K562 (cell line): Measurements from ENCODE around the gene OR52I1.

ENCODE experiments used
- FOS ChIP-seq: IDR thresholded peaks from 3 replicates; pipeline ENCODE4 v1.6.1; 2011; ENCODE audit not compliant: insufficient read length; ENCODE audit errors: extremely low read depth
- GABPA ChIP-seq: fragments of 200-800 bp; sonication (Bioruptor generic); conservative IDR thresholded peaks from 2 replicates; pipeline ENCODE4 v1.6.1; 2016; ENCODE audit warnings: low read depth, missing genetic modification characterization, missing compliant biosample characterization
- KDM1A ChIP-seq, 2 experiments: fragments of 450-650 bp; IDR thresholded peaks; 2 replicates each; pipeline ENCODE4 v1.6.1; 2016; ENCODE audit warnings: mild to moderate bottlenecking in 2 of 2
- MEF2D ChIP-seq: conservative IDR thresholded peaks from 2 replicates; pipeline ENCODE4 v1.6.1; 2016; ENCODE audit warnings: low read depth, missing genetic modification characterization, missing compliant biosample characterization
- PHF20 ChIP-seq: fragments of 450-650 bp; IDR thresholded peaks from 2 replicates; pipeline ENCODE4 v1.6.1; 2018; ENCODE audit not compliant: partially characterized antibody
- RFX5 ChIP-seq: IDR thresholded peaks from 2 replicates; pipeline ENCODE4 v1.6.1; 2011; ENCODE audit warnings: low read depth, mild to moderate bottlenecking, improper control_type of control experiment, low read length
- RNF219 ChIP-seq: fragments of 250-450 bp; sonication (Bioruptor Pico); IDR thresholded peaks from 2 replicates; pipeline ENCODE4 v1.5.0; 2022; ENCODE audit warnings: mild to moderate bottlenecking
- ZNF41 ChIP-seq: fragments of 250-450 bp; sonication (Bioruptor Pico); conservative IDR thresholded peaks from 2 replicates; pipeline ENCODE4 v1.4.0; 2020; ENCODE audit warnings: mild to moderate bottlenecking

- TF ChIP-seq FOS (no peak), MEF2D (tag) (no peak), KDM1A (IDR thresholded peaks at IDR 0.05) (no peak), RFX5 (no peak), RNF219 (CRISPR knock-in tag) (no peak), GABPA (tag) (no peak), ZNF41 (no peak), PHF20 (no peak)
Observed at GRCh38 chr11:4605057-4605456, 11.2 kb downstream of the OR52I1 start.
